K562 (cell line): Measurements from ENCODE around the gene GATB. TPM values are rescaled to one million over a fixed set of nuclear protein-coding genes. Genes with fewer than 3 reads are reported as not detected.

Source experiments
- CBX5 ChIP-seq: IDR thresholded peaks from 2 replicates; pipeline ENCODE4 v1.6.1; 2014; ENCODE audit warnings: low read depth, borderline replicate concordance
- CTBP1 ChIP-seq: fragments of 450-650 bp; IDR thresholded peaks from 2 replicates; pipeline ENCODE4 v1.6.1; 2016; ENCODE audit warnings: borderline replicate concordance
- FOXA1 ChIP-seq: fragments of 450-650 bp; IDR thresholded peaks from 2 replicates; pipeline ENCODE4 v1.6.1; 2016; ENCODE audit warnings: mild to moderate bottlenecking, borderline replicate concordance
- GABPA ChIP-seq: fragments of 200-800 bp; sonication (Bioruptor generic); conservative IDR thresholded peaks from 2 replicates; pipeline ENCODE4 v1.6.1; 2016; ENCODE audit warnings: low read depth, missing genetic modification characterization, missing compliant biosample characterization
- KAT2B ChIP-seq: IDR thresholded peaks from one replicate; pipeline ENCODE4 v1.6.1; 2012; ENCODE audit warnings: low read depth, mild to moderate bottlenecking, control low read depth, inconsistent platforms, low read length, moderate library complexity
- KAT8 ChIP-seq: fragments of 450-650 bp; IDR thresholded peaks from 2 replicates; pipeline ENCODE4 v1.6.1; 2016; ENCODE audit warnings: low read depth, mild to moderate bottlenecking
- KDM1A ChIP-seq, 2 experiments: fragments of 450-650 bp; IDR thresholded peaks; 2 replicates each; pipeline ENCODE4 v1.6.1; 2016; ENCODE audit warnings: mild to moderate bottlenecking in 2 of 2
- KLF1 ChIP-seq: fragments of 450-650 bp; IDR thresholded peaks from 2 replicates; pipeline ENCODE4 v1.6.1; 2016; ENCODE audit warnings: missing genetic modification characterization, missing compliant biosample characterization
- NCOA1 ChIP-seq: fragments of 450-650 bp; IDR thresholded peaks from 2 replicates; pipeline ENCODE4 v1.6.1; 2016; ENCODE audit warnings: low read depth
- NELFE ChIP-seq: IDR thresholded peaks from 2 replicates; pipeline ENCODE4 v1.6.1; 2011; ENCODE audit warnings: mild to moderate bottlenecking; ENCODE audit not compliant: insufficient read depth, insufficient read length
- NR1H2 ChIP-seq: sonication (generic); formaldehyde crosslinking; IDR thresholded peaks from 2 replicates; pipeline ENCODE4 v1.4.0; 2020; ENCODE audit warnings: mild to moderate bottlenecking, missing genetic modification reagents
- PHF21A ChIP-seq: fragments of 450-650 bp; IDR thresholded peaks from 2 replicates; pipeline ENCODE4 v1.6.1; 2017; ENCODE audit warnings: low read depth, borderline replicate concordance
- PRPF4 ChIP-seq: fragments of 200-400 bp; formaldehyde crosslinking; IDR thresholded peaks from one replicate; pipeline ENCODE4 v1.6.1; 2017; ENCODE audit warnings: low read length, low read depth, mild to moderate bottlenecking; ENCODE audit not compliant: insufficient read depth, poor library complexity, severe bottlenecking
- SMARCA4 ChIP-seq: fragments of 450-650 bp; IDR thresholded peaks from 2 replicates; pipeline ENCODE4 v1.6.1; 2016
- ZFPM2 ChIP-seq: fragments of 250-450 bp; sonication (Bioruptor Pico); IDR thresholded peaks from 2 replicates; pipeline ENCODE4 v1.5.1; 2022; ENCODE audit warnings: mild to moderate bottlenecking
- ZNF197 ChIP-seq: fragments of 200-800 bp; sonication (Bioruptor generic); IDR thresholded peaks from 2 replicates; pipeline ENCODE4 v1.6.1; 2016; ENCODE audit warnings: low read depth, missing genetic modification characterization, missing compliant biosample characterization
- ZNF583 ChIP-seq: fragments of 250-450 bp; sonication (Bioruptor Pico); IDR thresholded peaks from 2 replicates; pipeline ENCODE4 v1.4.0; 2020
- ZNF584 ChIP-seq: fragments of 200-800 bp; sonication (Bioruptor generic); IDR thresholded peaks from 2 replicates; pipeline ENCODE4 v1.6.1; 2016; ENCODE audit warnings: low read depth, mild to moderate bottlenecking, missing genetic modification characterization, missing compliant biosample characterization
- ZNF699 ChIP-seq: fragments of 250-450 bp; sonication (Bioruptor Pico); IDR thresholded peaks from 2 replicates; pipeline ENCODE4 v1.8.0; 2021; ENCODE audit warnings: mild to moderate bottlenecking, moderate library complexity; ENCODE audit not compliant: insufficient replicate concordance
- ZNF76 ChIP-seq: fragments of 250-450 bp; sonication (Bioruptor Pico); IDR thresholded peaks from 2 replicates; pipeline ENCODE4 v1.4.0; 2020; ENCODE audit warnings: mild to moderate bottlenecking, moderate library complexity, borderline replicate concordance
- ZSCAN32 ChIP-seq: fragments of 450-650 bp; formaldehyde crosslinking; IDR thresholded peaks from 2 replicates; pipeline ENCODE4 v1.4.0; 2020; ENCODE audit warnings: mild to moderate bottlenecking, moderate library complexity
- polyA plus RNA-seq, 8 experiments: library from polyadenylated mRNA; depleted of rRNA in 4 of 8; stranded (reverse) in 5 of 8; unstranded in 3 of 8; fragments of >200 nt; fragmentation: Nextera tagmentation in 2 of 8; fragmentation: Illumina TruSeq in 1 of 8; extraction: Ambion mirVana in 2 of 8; extraction: Trizol in 1 of 8; gene quantifications; 2 replicates each; pipeline versions ENCODE4 v1.2.1 to v1.2.3, GENCODE V29; 2011 to 2014; ENCODE audit warnings: inconsistent platforms in 1 of 8, missing spikeins in 1 of 8
- total RNA-seq, 7 experiments: library from RNA; depleted of rRNA in 6 of 7; stranded (reverse); fragments of >200 nt in 6 of 7; fragmentation: Illumina TruSeq in 2 of 7; extraction: Trizol in 2 of 7; gene quantifications; 2 replicates each; pipeline versions ENCODE4 v1.2.1 to v1.2.3, GENCODE V29; 2011 to 2021; ENCODE audit warnings: low replicate concordance in 1 of 7
- TF ChIP-seq, protein P1 (sequence below), 2 experiments: IDR thresholded peaks; 2 replicates each; pipeline ENCODE4 v1.6.1; 2011; ENCODE audit warnings: borderline replicate concordance in 1 of 2, control low read depth in 1 of 2, low read depth in 1 of 2, low read length in 1 of 2, mild to moderate bottlenecking in 1 of 2, mixed read lengths in 1 of 2, moderate library complexity in 1 of 2; ENCODE audit not compliant: insufficient read depth in 1 of 2, insufficient read length in 1 of 2, poor library complexity in 1 of 2, severe bottlenecking in 1 of 2; ENCODE audit errors: extremely low read depth in 1 of 2
- TF ChIP-seq, protein P2 (sequence below), 2 experiments: fragments of 450-650 bp in 1 of 2; sonication (generic) in 1 of 2; formaldehyde crosslinking in 1 of 2; IDR thresholded peaks in 1 of 2; conservative IDR thresholded peaks in 1 of 2; 2 replicates each; pipeline versions ENCODE4 v1.6.1 to v1.8.1; 2016 to 2023; ENCODE audit warnings: mild to moderate bottlenecking in 2 of 2, moderate library complexity in 2 of 2, inconsistent platforms in 1 of 2, missing genetic modification reagents in 1 of 2
- TF ChIP-seq, protein P3 (sequence below): IDR thresholded peaks from 2 replicates; pipeline ENCODE4 v1.6.1; 2011; ENCODE audit warnings: borderline replicate concordance, low read depth, mild to moderate bottlenecking, moderate library complexity, low read length; ENCODE audit not compliant: insufficient read depth, poor library complexity, severe bottlenecking
- TF ChIP-seq, protein P4 (sequence below): fragments of 250-450 bp; sonication (Bioruptor Pico); IDR thresholded peaks from 2 replicates; pipeline ENCODE4 v1.6.1; 2021; ENCODE audit warnings: mild to moderate bottlenecking

GATB gene
- total and polyA plus RNA-seq, 9 of the 15 experiments (the other 6 are each of a cell fraction or from before 2014, with no cell fraction given) = 15.3 to 31.8 (median 26.2) TPM

DNA sequence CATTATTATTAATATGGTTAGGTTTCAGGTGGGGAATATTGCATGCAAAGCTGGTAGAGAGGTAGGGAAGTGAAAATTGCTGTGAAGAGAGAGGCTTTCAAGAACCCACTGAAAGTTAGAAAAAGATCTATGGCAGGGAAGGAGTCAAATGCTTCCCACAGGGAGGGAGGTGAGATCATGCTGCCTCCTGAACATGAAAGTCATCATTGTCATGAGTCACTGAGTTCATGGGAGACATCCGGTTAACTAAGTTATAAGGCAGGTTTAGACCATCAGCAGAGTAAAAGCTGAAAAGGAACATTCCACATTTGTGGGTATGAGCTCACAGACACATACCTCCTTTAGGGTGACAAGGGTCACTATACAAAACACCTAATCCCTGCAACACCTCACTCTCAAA, 16.2 kb downstream of the GATB start (continued):
- TF ChIP-seq FOXA1 = no peak
- TF ChIP-seq ZNF584 (CRISPR knock-in tag) = 0 out of 2 replicates have a peak, but pooled peaks have one; percentile 61
- no peak for TF ChIP-seq PRPF4
- TF ChIP-seq, protein P1, sequence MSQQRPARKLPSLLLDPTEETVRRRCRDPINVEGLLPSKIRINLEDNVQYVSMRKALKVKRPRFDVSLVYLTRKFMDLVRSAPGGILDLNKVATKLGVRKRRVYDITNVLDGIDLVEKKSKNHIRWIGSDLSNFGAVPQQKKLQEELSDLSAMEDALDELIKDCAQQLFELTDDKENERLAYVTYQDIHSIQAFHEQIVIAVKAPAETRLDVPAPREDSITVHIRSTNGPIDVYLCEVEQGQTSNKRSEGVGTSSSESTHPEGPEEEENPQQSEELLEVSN (IDR thresholded peaks at IDR 0.05; ENCODE audit: borderline replicate concordance in 1 of 2, extremely low read depth in 1 of 2, insufficient read depth in 1 of 2, insufficient read length in 1 of 2, low read depth in 1 of 2, low read length in 1 of 2, poor library complexity in 1 of 2, severe bottlenecking in 1 of 2) = no peak
- TF ChIP-seq PHF21A = no peak
- TF ChIP-seq, protein P2, sequence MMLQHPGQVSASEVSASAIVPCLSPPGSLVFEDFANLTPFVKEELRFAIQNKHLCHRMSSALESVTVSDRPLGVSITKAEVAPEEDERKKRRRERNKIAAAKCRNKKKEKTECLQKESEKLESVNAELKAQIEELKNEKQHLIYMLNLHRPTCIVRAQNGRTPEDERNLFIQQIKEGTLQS (IDR thresholded peaks at IDR 0.05) = peak; percentile 97
- TF ChIP-seq, protein P2 (CRISPR knock-in tag; conservative IDR thresholded peaks at IDR 0.05) = 0 out of 2 replicates have a peak, but pooled peaks have one; percentile 46
- no peak for TF ChIP-seq CBX5
- TF ChIP-seq ZFPM2 (CRISPR knock-in tag) = no peak
- TF ChIP-seq KLF1 (tag) = no peak
- no peak for TF ChIP-seq KAT2B
- no peak for TF ChIP-seq NR1H2 (CRISPR knock-in tag)
- TF ChIP-seq ZNF76 (CRISPR knock-in tag) = no peak
- TF ChIP-seq ZNF197 (CRISPR knock-in tag) = no peak
- peak; percentile 31; the same call in 1 of the 2 replicates for TF ChIP-seq CTBP1
- TF ChIP-seq GABPA (tag) = peak; percentile 63
- TF ChIP-seq, protein P3, sequence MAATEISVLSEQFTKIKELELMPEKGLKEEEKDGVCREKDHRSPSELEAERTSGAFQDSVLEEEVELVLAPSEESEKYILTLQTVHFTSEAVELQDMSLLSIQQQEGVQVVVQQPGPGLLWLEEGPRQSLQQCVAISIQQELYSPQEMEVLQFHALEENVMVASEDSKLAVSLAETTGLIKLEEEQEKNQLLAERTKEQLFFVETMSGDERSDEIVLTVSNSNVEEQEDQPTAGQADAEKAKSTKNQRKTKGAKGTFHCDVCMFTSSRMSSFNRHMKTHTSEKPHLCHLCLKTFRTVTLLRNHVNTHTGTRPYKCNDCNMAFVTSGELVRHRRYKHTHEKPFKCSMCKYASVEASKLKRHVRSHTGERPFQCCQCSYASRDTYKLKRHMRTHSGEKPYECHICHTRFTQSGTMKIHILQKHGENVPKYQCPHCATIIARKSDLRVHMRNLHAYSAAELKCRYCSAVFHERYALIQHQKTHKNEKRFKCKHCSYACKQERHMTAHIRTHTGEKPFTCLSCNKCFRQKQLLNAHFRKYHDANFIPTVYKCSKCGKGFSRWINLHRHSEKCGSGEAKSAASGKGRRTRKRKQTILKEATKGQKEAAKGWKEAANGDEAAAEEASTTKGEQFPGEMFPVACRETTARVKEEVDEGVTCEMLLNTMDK = no peak
- TF ChIP-seq, protein P4, sequence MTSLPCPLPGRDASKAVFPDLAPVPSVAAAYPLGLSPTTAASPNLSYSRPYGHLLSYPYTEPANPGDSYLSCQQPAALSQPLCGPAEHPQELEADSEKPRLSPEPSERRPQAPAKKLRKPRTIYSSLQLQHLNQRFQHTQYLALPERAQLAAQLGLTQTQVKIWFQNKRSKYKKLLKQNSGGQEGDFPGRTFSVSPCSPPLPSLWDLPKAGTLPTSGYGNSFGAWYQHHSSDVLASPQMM (CRISPR knock-in tag) = no peak
- no peak for TF ChIP-seq ZNF583 (CRISPR knock-in tag)
- TF ChIP-seq ZNF699 (CRISPR knock-in tag) = no peak
- no peak for TF ChIP-seq KAT8
- no peak for TF ChIP-seq NELFE
- 0 out of 2 replicates have a peak, but pooled peaks have one; percentile 41 for TF ChIP-seq NCOA1
- peak; percentile 92 for TF ChIP-seq SMARCA4
- no peak for TF ChIP-seq ZSCAN32 (CRISPR knock-in tag)
- 0 out of 4 replicates have a peak, but pooled peaks of 1 of the 2 experiments have one; percentile 47 for TF ChIP-seq KDM1A (IDR thresholded peaks at IDR 0.05)
